GM18870 (cell line): ENCODE data around the gene DAZL.

Experiments used
- ATAC-seq: cut with Tn5 transposase; IDR thresholded peaks from one replicate; pipeline ENCODE4 v1.9.1; 2021; ENCODE audit warnings: moderate library complexity; ENCODE audit not compliant: unreplicated experiment

DAZL gene

DNA sequence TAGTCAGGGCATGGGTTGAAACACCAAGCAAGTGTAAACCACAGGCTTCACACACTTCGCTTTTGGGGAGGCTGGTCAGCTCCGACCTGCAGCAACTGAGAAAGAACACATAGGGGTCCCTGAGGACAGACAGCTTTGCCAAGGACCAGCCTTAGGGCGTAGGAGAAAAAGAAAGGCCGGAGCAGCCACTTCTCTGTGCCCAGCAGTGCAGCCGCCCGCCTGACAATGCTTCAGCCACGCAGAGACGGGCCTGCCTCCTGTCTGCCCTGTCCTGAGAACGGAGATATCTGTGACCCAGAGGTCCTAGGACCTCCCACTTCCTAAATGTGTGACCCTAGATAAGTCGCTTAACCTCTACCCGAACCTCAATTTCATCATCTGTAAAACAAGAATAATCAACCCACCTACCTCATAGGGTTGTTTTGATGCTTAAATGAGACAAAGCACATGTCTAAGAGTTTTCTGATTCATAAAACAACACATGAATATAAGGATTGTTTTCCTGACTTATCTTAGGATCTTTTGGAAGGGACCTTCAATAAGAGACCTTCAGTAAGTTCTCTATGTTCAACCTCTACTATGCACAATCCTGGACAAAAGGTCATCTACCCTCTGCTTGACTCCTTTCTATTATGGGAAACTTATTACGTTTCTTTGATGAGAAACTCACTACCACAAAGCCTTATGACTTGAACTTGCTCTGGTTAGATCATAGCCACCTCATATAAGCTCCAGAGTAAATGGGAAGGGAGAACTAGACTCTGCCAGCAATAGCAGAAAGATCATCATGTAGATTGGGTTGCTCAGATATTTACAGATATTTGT lies 58.8 kb downstream of the DAZL start:
- ATAC-seq: no peak

DNA sequence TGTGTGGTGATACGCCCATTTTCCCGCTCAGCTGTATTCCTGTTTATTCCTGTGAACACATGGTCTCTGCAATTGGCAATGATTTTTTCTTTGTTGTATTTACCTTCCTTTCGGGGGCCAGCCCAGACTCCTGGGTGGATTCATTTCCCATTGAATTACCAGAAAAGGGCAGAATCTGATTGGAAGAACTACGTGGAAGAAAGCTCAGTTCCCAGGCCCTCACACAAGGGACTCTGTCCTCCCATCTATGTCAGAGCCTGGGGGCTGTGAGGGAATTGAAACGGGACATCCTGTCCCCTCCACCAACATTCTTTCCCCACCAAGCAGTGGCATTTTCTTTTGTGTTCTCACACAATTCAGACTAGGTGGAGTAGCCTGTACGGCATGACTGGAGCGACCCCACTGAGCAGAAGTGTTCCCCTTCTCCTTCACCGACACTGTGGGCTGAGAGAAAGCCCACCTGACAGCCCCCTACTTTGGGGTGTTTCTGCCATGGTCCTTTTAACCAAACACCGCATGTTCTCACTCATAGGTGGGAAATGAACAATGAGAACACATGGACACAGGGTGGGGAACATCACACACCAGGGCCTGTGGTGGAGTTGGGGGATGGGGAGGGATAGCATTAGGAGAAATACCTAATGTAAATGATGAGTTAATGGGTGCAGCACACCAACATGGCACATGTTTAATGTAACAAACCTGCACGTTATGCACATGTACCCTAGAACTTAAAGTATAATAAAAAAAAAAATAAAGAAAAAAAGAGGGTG lies 59.6 kb downstream of the DAZL start:
- no peak for ATAC-seq

DNA sequence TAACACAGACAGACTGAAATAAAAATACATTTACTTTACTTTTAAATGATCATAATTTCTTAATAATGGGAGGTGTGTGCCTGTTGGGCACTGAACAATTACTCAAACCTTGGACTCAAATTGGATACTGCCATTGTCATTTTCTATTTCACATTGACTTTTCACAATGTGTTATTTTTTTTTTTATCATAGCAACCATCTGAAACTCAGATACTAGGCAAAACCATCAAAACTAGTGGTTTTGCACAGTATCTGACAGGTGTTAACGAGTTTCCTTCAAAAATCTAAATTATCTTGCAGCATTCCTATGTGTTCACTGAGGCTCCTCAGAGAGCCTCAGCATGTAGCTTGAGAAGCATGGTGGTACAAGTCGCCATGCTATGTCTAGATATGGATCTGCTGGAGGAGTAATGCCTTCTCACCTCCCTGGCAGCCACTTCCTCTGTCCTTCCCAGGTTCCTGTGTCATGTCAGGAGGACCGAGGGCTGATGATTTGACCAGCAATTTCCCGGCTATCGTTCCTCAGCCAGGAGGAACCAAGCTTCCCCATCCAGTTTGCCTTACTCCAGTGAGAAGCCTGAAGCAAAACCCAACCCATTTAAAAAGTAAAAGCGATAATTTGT lies 61.9 kb downstream of the DAZL start:
- ATAC-seq: no peak

DNA sequence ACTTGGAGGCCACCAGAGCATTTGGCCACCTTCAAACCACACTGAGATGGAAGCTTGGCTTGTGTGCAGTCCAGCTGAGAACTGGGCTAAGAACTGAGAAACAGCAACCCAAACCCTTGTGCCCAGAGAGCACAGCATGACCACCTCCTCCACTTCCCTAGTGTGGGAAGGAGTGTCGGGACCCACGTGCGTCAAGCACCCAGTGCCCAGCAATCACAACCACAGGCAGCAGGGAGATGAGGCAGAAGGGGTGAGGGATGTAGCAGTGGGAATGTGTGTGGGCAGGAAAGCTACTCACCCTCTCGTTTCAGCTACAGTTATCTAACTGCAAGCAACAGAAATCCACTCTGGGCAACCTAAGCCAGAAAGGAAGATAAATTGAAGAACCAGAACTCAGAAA lies 66.7 kb downstream of the DAZL start:
- no peak for ATAC-seq

DNA sequence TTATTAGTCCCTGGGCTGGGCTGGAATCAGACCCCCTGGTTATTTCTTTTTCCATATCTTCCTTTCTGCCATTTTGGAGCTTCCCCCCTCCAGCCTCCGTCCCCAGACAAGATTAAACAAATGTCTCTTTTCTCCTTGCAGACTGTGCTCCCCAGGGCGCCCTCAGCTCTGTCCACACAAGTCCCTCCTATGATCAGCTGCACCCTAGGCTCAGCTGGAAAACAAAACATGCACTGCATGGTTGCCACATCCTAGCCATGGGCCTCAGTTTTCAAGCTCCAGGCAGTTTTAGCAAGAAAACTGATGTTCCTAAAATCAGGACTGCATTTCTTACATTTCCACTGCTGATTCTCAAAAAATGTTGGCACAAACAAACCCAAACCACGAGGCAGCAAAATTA lies 68.2 kb downstream of the DAZL start:
- no peak for ATAC-seq
